Spleen (tissue), 7 donors: ENCODE data around the gene PDE4DIP.
"Not testable (repeated sequence)": the region's sequence is repeated elsewhere in the genome, so short reads cannot be mapped to it uniquely, and the experiment has no call there.

Experiments used
- POLR2A ChIP-seq, 3 donors: fragments of 450-650 bp; IDR thresholded peaks; one replicate each; pipeline ENCODE4 v1.5.1; 2017; ENCODE audit warnings: antibody characterized with exemption in 3 of 3, mild to moderate bottlenecking in 1 of 3
- POLR2AphosphoS5 ChIP-seq, 3 donors: sonication (generic); formaldehyde crosslinking; IDR thresholded peaks; one replicate each; pipeline ENCODE4 v1.5.1; 2017; ENCODE audit warnings: antibody characterized with exemption in 3 of 3
- TF ChIP-seq, protein P1 (sequence below), 11 experiments: fragments of 200-600 bp in 7 of 11; fragments of 450-650 bp in 4 of 11; sonication (generic) in 4 of 11; IDR thresholded peaks in 8 of 11; conservative IDR thresholded peaks in 3 of 11; 1 replicate in 7 of 11; 2 replicates in 4 of 11; pipeline versions ENCODE4 v1.4.0 to v1.8.0; 2016 to 2021; ENCODE audit warnings: antibody characterized with exemption in 11 of 11, inconsistent platforms in 4 of 11, mild to moderate bottlenecking in 1 of 11
- donor health status: DM: no; HTN: no; CAD: no; lungs with moderate emphysema.
- donor health status: DM: no; HTN: no; CAD: no.
- donor health status: DM: no; HTN: no; CAD: no.

DNA sequence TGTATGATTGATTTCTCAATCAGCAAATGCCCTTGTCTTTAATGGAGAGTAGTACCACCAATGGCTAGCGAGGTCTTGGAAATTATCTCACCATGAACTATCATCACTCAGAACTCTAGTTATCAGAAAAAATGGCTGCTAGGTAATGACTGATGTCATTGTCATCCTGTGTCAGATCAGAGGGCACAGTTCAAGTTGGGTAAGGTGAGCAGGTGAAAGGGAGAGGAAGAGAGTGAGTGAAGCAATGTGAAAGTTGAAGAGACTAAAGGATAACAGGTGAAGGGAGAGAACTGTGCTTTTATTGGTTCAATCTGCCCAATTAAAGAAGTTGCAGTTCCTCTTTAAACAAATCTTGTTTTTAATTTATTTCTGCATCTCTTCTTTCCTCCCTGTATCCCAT lies 76.8 kb downstream of the PDE4DIP start:
- not testable (repeated sequence) for TF ChIP-seq POLR2A, POLR2AphosphoS5 (IDR thresholded peaks at IDR 0.05)
- TF ChIP-seq, protein P1, sequence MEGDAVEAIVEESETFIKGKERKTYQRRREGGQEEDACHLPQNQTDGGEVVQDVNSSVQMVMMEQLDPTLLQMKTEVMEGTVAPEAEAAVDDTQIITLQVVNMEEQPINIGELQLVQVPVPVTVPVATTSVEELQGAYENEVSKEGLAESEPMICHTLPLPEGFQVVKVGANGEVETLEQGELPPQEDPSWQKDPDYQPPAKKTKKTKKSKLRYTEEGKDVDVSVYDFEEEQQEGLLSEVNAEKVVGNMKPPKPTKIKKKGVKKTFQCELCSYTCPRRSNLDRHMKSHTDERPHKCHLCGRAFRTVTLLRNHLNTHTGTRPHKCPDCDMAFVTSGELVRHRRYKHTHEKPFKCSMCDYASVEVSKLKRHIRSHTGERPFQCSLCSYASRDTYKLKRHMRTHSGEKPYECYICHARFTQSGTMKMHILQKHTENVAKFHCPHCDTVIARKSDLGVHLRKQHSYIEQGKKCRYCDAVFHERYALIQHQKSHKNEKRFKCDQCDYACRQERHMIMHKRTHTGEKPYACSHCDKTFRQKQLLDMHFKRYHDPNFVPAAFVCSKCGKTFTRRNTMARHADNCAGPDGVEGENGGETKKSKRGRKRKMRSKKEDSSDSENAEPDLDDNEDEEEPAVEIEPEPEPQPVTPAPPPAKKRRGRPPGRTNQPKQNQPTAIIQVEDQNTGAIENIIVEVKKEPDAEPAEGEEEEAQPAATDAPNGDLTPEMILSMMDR (IDR thresholded peaks at IDR 0.05 in 8 of 11, conservative IDR thresholded peaks at IDR 0.05 in 3 of 11), result not testable (repeated sequence)
